Smooth muscle cell (in vitro differentiated cells): Measurements from ENCODE around the gene SMAD6. TPM values are rescaled to one million over a fixed set of nuclear protein-coding genes. Genes with fewer than 3 reads are reported as not detected.
A peak's percentile ranks its signal among the peaks of the same experiment; 100 is the strongest.

Source experiments
- DNase-seq: peaks from one replicate; lab custom pipeline; 2025; ENCODE audit not compliant: unreplicated experiment; lab: John Stamatoyannopoulos, UW
- H2AFZ ChIP-seq: fragments of 200-600 bp; sonication (generic); 2 replicates; pipeline ENCODE4 v1.6.0; 2016; ENCODE audit warnings: antibody characterized with exemption, low read depth, mild to moderate bottlenecking
- H3F3A ChIP-seq: fragments of 200-600 bp; sonication (generic); 2 replicates; pipeline ENCODE4 v1.6.0; 2017; ENCODE audit warnings: antibody characterized with exemption, low read depth
- H3K27ac ChIP-seq: fragments of 200-600 bp; sonication (generic); 2 replicates; pipeline ENCODE4 v1.5.1; 2016; ENCODE audit warnings: low read depth, mild to moderate bottlenecking
- H3K27me3 ChIP-seq: fragments of 200-600 bp; sonication (generic); 2 replicates; pipeline ENCODE4 v1.6.1; 2016; ENCODE audit warnings: low read depth, mild to moderate bottlenecking
- H3K36me3 ChIP-seq: fragments of 200-600 bp; sonication (generic); 2 replicates; pipeline ENCODE4 v1.5.1; 2016; ENCODE audit warnings: low read depth
- H3K4me1 ChIP-seq: fragments of 200-600 bp; sonication (generic); 2 replicates; pipeline ENCODE4 v1.5.1; 2016; ENCODE audit warnings: low read depth
- H3K4me2 ChIP-seq: fragments of 200-600 bp; sonication (generic); 2 replicates; pipeline ENCODE4 v1.6.0; 2016; ENCODE audit warnings: mild to moderate bottlenecking
- H3K4me3 ChIP-seq: fragments of 200-600 bp; sonication (generic); 2 replicates; pipeline ENCODE4 v1.5.1; 2016; ENCODE audit warnings: mild to moderate bottlenecking
- H3K79me2 ChIP-seq: fragments of 200-600 bp; sonication (generic); 2 replicates; pipeline ENCODE4 v1.6.0; 2016; ENCODE audit warnings: low read depth, mild to moderate bottlenecking
- H3K9ac ChIP-seq: fragments of 200-600 bp; sonication (generic); 2 replicates; pipeline ENCODE4 v1.6.0; 2016; ENCODE audit warnings: low read depth
- H3K9me3 ChIP-seq: fragments of 200-600 bp; sonication (generic); replicated peaks from 2 replicates; pipeline ENCODE4 v1.5.1; 2016; ENCODE audit warnings: low read depth
- H4K20me1 ChIP-seq: fragments of 200-600 bp; sonication (generic); 2 replicates; pipeline ENCODE4 v1.6.0; 2016; ENCODE audit warnings: low read depth
- CTCF ChIP-seq: fragments of 200-600 bp; sonication (generic); IDR thresholded peaks from 2 replicates; pipeline ENCODE4 v1.5.1; 2017; ENCODE audit warnings: borderline replicate concordance, mild to moderate bottlenecking, antibody characterized with exemption; ENCODE audit not compliant: insufficient read depth, poor library complexity, severe bottlenecking
- WGBS: methylation state at CpG from one replicate; pipeline ENCODE4 v1.1.7; 2016; ENCODE audit warnings: low lambda C conversion rate; 5-methylcytosine and 5-hydroxymethylcytosine counted together
- polyA plus RNA-seq: library from polyadenylated mRNA; unstranded; fragments of >200 nt; fragmentation: Nextera tagmentation; extraction: Ambion mirVana; gene quantifications from 2 replicates; pipeline ENCODE4 v1.2.1, GENCODE V29; 2016
- total RNA-seq: library from RNA; depleted of rRNA; stranded (reverse); fragments of >200 nt; gene quantifications from 2 replicates; pipeline ENCODE4 v1.2.3, GENCODE V29; 2014

Gene SMAD6
- total and polyA plus RNA-seq, 2 experiments from 2014 or later: 42.6 to 44.0 TPM

GRCh38 chr15:66768987-66769386 is 67.0 kb downstream of the SMAD6 start:
- Histone ChIP-seq H3K36me3 (no peaks in the 10 kb centered on the region), H3K79me2 (peaks cover 93% of the 10 kb centered on the region), H3F3A (peaks cover 54% of the 10 kb centered on the region), H4K20me1 (peaks cover 99% of the 10 kb centered on the region), H3K27me3 (no peaks in the 10 kb centered on the region), H3K9ac (no peak overlapping the region), H3K4me2 (no peak overlapping the region), H3K27ac (no peak overlapping the region), H3K4me3 (no peak overlapping the region), H3K9me3 (no peaks in the 10 kb centered on the region), H3K4me1 (peaks cover 53% of the 10 kb centered on the region), H2AFZ (no peak overlapping the region)
- DNase-seq: no peak
- WGBS: 90% methylated on average over 8 of the region's 8 CpGs
- no peak for TF ChIP-seq CTCF

- H3K36me3 ChIP-seq: no peaks in the 10 kb centered on the region
- H3K4me3 ChIP-seq: no peak overlapping the region
- no peak for TF ChIP-seq CTCF
- H2AFZ ChIP-seq: no peak overlapping the region
- H3K9ac ChIP-seq: no peak overlapping the region
- peaks cover 93% of the 10 kb centered on the region for H3K79me2 ChIP-seq
- no peak overlapping the region for H3K4me2 ChIP-seq
- DNase-seq: no peak
- H3F3A ChIP-seq: peaks cover 44% of the 10 kb centered on the region
- no peaks in the 10 kb centered on the region for H3K27me3 ChIP-seq
- peaks cover 98% of the 10 kb centered on the region for H4K20me1 ChIP-seq
- H3K27ac ChIP-seq: peak overlapping the region; percentile 2
- H3K9me3 ChIP-seq: no peaks in the 10 kb centered on the region
- H3K4me1 ChIP-seq: peaks cover 61% of the 10 kb centered on the region
- WGBS: 68% methylated on average over 14 of the region's 14 CpGs
Observed at GRCh38 chr15:66770518-66771350, 68.7 kb downstream of the SMAD6 start.

GRCh38 chr15:66771351-66771650 is 69.3 kb downstream of the SMAD6 start:
- no peak for DNase-seq
- peaks cover 44% of the 10 kb centered on the region for H3F3A ChIP-seq
- peak overlapping the region; percentile 2 for H3K27ac ChIP-seq
- H3K4me3 ChIP-seq: no peak overlapping the region
- no peak overlapping the region for H3K4me2 ChIP-seq
- no peak overlapping the region for H2AFZ ChIP-seq
- H3K36me3 ChIP-seq: no peaks in the 10 kb centered on the region
- TF ChIP-seq CTCF: no peak
- WGBS: 79% methylated on average over 5 of the region's 5 CpGs
- no peaks in the 10 kb centered on the region for H3K27me3 ChIP-seq
- peaks cover 98% of the 10 kb centered on the region for H4K20me1 ChIP-seq
- peaks cover 93% of the 10 kb centered on the region for H3K79me2 ChIP-seq
- peaks cover 55% of the 10 kb centered on the region for H3K4me1 ChIP-seq
- no peak overlapping the region for H3K9ac ChIP-seq
- no peaks in the 10 kb centered on the region for H3K9me3 ChIP-seq

GRCh38 chr15:66772604-66773128 is 70.6 kb downstream of the SMAD6 start:
- Histone ChIP-seq H3K4me2 (peak overlapping the region; percentile 68), H3F3A (peaks cover 48% of the 10 kb centered on the region), H3K4me3 (no peak overlapping the region), H3K4me1 (peaks cover 52% of the 10 kb centered on the region), H4K20me1 (peaks cover 98% of the 10 kb centered on the region), H3K9ac (no peak overlapping the region), H3K27ac (peak overlapping the region; percentile 58), H3K79me2 (peaks cover 96% of the 10 kb centered on the region), H2AFZ (no peak overlapping the region), H3K36me3 (no peaks in the 10 kb centered on the region), H3K9me3 (no peaks in the 10 kb centered on the region), H3K27me3 (no peaks in the 10 kb centered on the region)
- TF ChIP-seq CTCF: no peak
- WGBS: 42% methylated on average over 7 of the region's 7 CpGs
- no peak for DNase-seq
